NT2/D1 (cell line): Measurements from ENCODE around the gene SPOCK1.

Experiments used
- DNase-seq: peaks from one replicate; pipeline ENCODE4 v3.0.0-alpha.2; 2011; ENCODE audit warnings: low read depth, low spot score
- H3K27me3 ChIP-seq: 2 replicates; pipeline ENCODE4 v1.6.0; 2011; ENCODE audit warnings: mild to moderate bottlenecking; ENCODE audit not compliant: insufficient read length, insufficient read depth
- H3K36me3 ChIP-seq: 2 replicates; pipeline ENCODE4 v1.6.1; 2011; ENCODE audit warnings: mild to moderate bottlenecking, low read length, mixed read lengths; ENCODE audit not compliant: insufficient read depth, insufficient read length
- H3K4me1 ChIP-seq: 2 replicates; pipeline ENCODE4 v1.5.1; 2011; ENCODE audit not compliant: insufficient read depth, insufficient read length
- H3K4me3 ChIP-seq: 2 replicates; pipeline ENCODE4 v1.5.1; 2011; ENCODE audit warnings: low read depth; ENCODE audit not compliant: insufficient read length
- H3K9ac ChIP-seq: 2 replicates; pipeline ENCODE4 v1.6.0; 2011; ENCODE audit warnings: low read depth; ENCODE audit not compliant: insufficient read length
- H3K9me3 ChIP-seq: 2 replicates; pipeline ENCODE4 v1.5.1; 2011; ENCODE audit warnings: mild to moderate bottlenecking, low read length; ENCODE audit not compliant: insufficient read depth
- SUZ12 ChIP-seq: IDR thresholded peaks from 2 replicates; pipeline ENCODE4 v1.6.1; 2011; ENCODE audit not compliant: insufficient read length, insufficient read depth; ENCODE audit errors: extremely low read depth
- YY1 ChIP-seq: IDR thresholded peaks from 2 replicates; pipeline ENCODE4 v1.6.1; 2011; ENCODE audit not compliant: insufficient read length, insufficient read depth
- ZNF274 ChIP-seq: IDR thresholded peaks from 2 replicates; pipeline ENCODE4 v1.6.1; 2011; ENCODE audit warnings: mild to moderate bottlenecking, low read depth, low read length

SPOCK1 gene

GRCh38 chr5:137291436-137291835, 207.7 kb downstream of the SPOCK1 start:
- Histone ChIP-seq H3K9me3 (no peaks in the 10 kb centered on the region), H3K27me3 (no peaks in the 10 kb centered on the region), H3K9ac (no peak overlapping the region), H3K4me3 (no peak overlapping the region), H3K36me3 (no peaks in the 10 kb centered on the region), H3K4me1 (no peaks in the 10 kb centered on the region)
- TF ChIP-seq SUZ12, result no peak
- TF ChIP-seq ZNF274, result no peak
- TF ChIP-seq YY1, result no peak
- no peak for DNase-seq

- no peak overlapping the region for H3K9ac ChIP-seq
- no peak for DNase-seq
- no peak overlapping the region for H3K4me3 ChIP-seq
- no peaks in the 10 kb centered on the region for H3K9me3 ChIP-seq
- no peak for TF ChIP-seq ZNF274
- no peaks in the 10 kb centered on the region for H3K4me1 ChIP-seq
- no peaks in the 10 kb centered on the region for H3K27me3 ChIP-seq
- no peaks in the 10 kb centered on the region for H3K36me3 ChIP-seq
Measured at GRCh38 chr5:137291031-137291430, 208.1 kb downstream of the SPOCK1 start.

GRCh38 chr5:137290373-137290772, 208.8 kb downstream of the SPOCK1 start:
- no peak overlapping the region for H3K4me3 ChIP-seq
- H3K4me1 ChIP-seq, result no peaks in the 10 kb centered on the region
- H3K9me3 ChIP-seq, result no peaks in the 10 kb centered on the region
- H3K36me3 ChIP-seq, result no peaks in the 10 kb centered on the region
- TF ChIP-seq YY1, result no peak
- no peak for TF ChIP-seq ZNF274
- no peak for TF ChIP-seq SUZ12
- no peaks in the 10 kb centered on the region for H3K27me3 ChIP-seq
- no peak for DNase-seq
- no peak overlapping the region for H3K9ac ChIP-seq

GRCh38 chr5:137289856-137290255, 209.3 kb downstream of the SPOCK1 start:
- no peak overlapping the region for H3K9ac ChIP-seq
- DNase-seq, result no peak
- no peak overlapping the region for H3K4me3 ChIP-seq
- H3K27me3 ChIP-seq, result no peaks in the 10 kb centered on the region
- H3K36me3 ChIP-seq, result no peaks in the 10 kb centered on the region
- no peaks in the 10 kb centered on the region for H3K9me3 ChIP-seq
- no peak for TF ChIP-seq ZNF274
- no peaks in the 10 kb centered on the region for H3K4me1 ChIP-seq

- TF ChIP-seq ZNF274, result no peak
- no peak for TF ChIP-seq SUZ12
- TF ChIP-seq YY1, result no peak
- Histone ChIP-seq H3K27me3 (no peaks in the 10 kb centered on the region), H3K4me3 (no peak overlapping the region), H3K9me3 (no peaks in the 10 kb centered on the region), H3K36me3 (no peaks in the 10 kb centered on the region), H3K9ac (no peak overlapping the region), H3K4me1 (no peaks in the 10 kb centered on the region)
- no peak for DNase-seq
Measured at GRCh38 chr5:137287569-137287968, 211.6 kb downstream of the SPOCK1 start.

GRCh38 chr5:137286025-137286610, 213.0 kb downstream of the SPOCK1 start:
- no peak for DNase-seq
- H3K36me3 ChIP-seq, result no peaks in the 10 kb centered on the region
- no peaks in the 10 kb centered on the region for H3K4me1 ChIP-seq
- H3K9me3 ChIP-seq, result no peaks in the 10 kb centered on the region
- H3K27me3 ChIP-seq, result no peaks in the 10 kb centered on the region
- H3K4me3 ChIP-seq, result no peak overlapping the region
- no peak overlapping the region for H3K9ac ChIP-seq
- TF ChIP-seq SUZ12, result no peak
- no peak for TF ChIP-seq ZNF274
- TF ChIP-seq YY1, result no peak

- Histone ChIP-seq H3K9me3 (no peaks in the 10 kb centered on the region), H3K4me3 (no peak overlapping the region), H3K9ac (no peak overlapping the region), H3K4me1 (no peaks in the 10 kb centered on the region), H3K27me3 (no peaks in the 10 kb centered on the region), H3K36me3 (no peaks in the 10 kb centered on the region)
- TF ChIP-seq SUZ12, result no peak
- no peak for TF ChIP-seq YY1
- TF ChIP-seq ZNF274, result no peak
- DNase-seq, result no peak
Measured at GRCh38 chr5:137283801-137284200, 215.3 kb downstream of the SPOCK1 start.

- Histone ChIP-seq H3K4me1 (no peaks in the 10 kb centered on the region), H3K9me3 (no peaks in the 10 kb centered on the region), H3K36me3 (no peaks in the 10 kb centered on the region), H3K9ac (no peak overlapping the region), H3K27me3 (no peaks in the 10 kb centered on the region), H3K4me3 (no peak overlapping the region)
- TF ChIP-seq YY1, result no peak
- TF ChIP-seq ZNF274, result no peak
- TF ChIP-seq SUZ12, result no peak
- no peak for DNase-seq
Measured at GRCh38 chr5:137282216-137282615, 216.9 kb downstream of the SPOCK1 start.
